Ovary (tissue), 10 donors: ENCODE measurements around the gene KAT2B. TPM values are rescaled to one million over a fixed set of nuclear protein-coding genes. Genes with fewer than 3 reads are reported as not detected.

Experiments used
- DNase-seq, 5 donors: peaks; one replicate each; pipeline ENCODE4 v3.0.0-alpha.2; 2019 to 2020
- H3K27ac ChIP-seq, 2 donors: fragments of 200-600 bp; one replicate each; pipeline versions ENCODE4 v1.5.1 to v1.8.0; 2019 to 2022
- H3K27me3 ChIP-seq: fragments of 200-600 bp; one replicate; pipeline ENCODE4 v1.8.0; 2022
- H3K36me3 ChIP-seq: fragments of 200-600 bp; sonication (generic); one replicate; pipeline ENCODE4 v1.5.1; 2019
- H3K4me1 ChIP-seq: one replicate; pipeline ENCODE4 v1.8.1; 2013; ENCODE audit warnings: mild to moderate bottlenecking, moderate library complexity; ENCODE audit not compliant: insufficient read depth
- H3K4me3 ChIP-seq: fragments of 200-600 bp; sonication (generic); one replicate; pipeline ENCODE4 v1.5.1; 2017
- H3K9me3 ChIP-seq, 2 donors: fragments of 200-600 bp in 1 of 2; sonication (generic) in 1 of 2; one replicate each; pipeline versions ENCODE4 v1.5.1 to v1.8.1; 2013 to 2019; ENCODE audit warnings: mild to moderate bottlenecking in 1 of 2, moderate library complexity in 1 of 2
- CTCF ChIP-seq, 3 donors: fragments of 450-650 bp in 2 of 3; fragments of 200-600 bp in 1 of 3; IDR thresholded peaks; one replicate each; pipeline versions ENCODE4 v1.5.1 to v1.8.0; 2016 to 2022; ENCODE audit warnings: antibody characterized with exemption in 3 of 3, mild to moderate bottlenecking in 1 of 3
- EP300 ChIP-seq: sonication (generic); formaldehyde crosslinking; IDR thresholded peaks from one replicate; pipeline ENCODE4 v1.6.1; 2017; ENCODE audit warnings: antibody characterized with exemption
- POLR2A ChIP-seq: fragments of 450-650 bp; IDR thresholded peaks from one replicate; pipeline ENCODE4 v1.6.1; 2017; ENCODE audit warnings: antibody characterized with exemption, mild to moderate bottlenecking, moderate library complexity
- WGBS, 3 donors: extraction: QIAGEN DNeasy Blood & Tissue Kit in 1 of 3; methylation state at CpG; one replicate each; pipeline versions ENCODE4 v1.1.5 to v1.1.7; 2013 to 2017; 5-methylcytosine and 5-hydroxymethylcytosine counted together
- intact Hi-C, 4 donors: fragments of 100-400 bp; cut with DNase I; formaldehyde crosslinking; loops; one replicate each; pipeline versions ENCODE4 v1.11.0 to v1.15.1; 2022 to 2023
- long read RNA-seq, 3 donors: library from polyadenylated mRNA in 2 of 3; unstranded in 2 of 3; transcript quantifications; one replicate each; pipeline ENCODE4 v2.0.0 and lab custom pipeline, GENCODE V29; 2021 to 2026
- polyA plus RNA-seq, 2 donors: library from polyadenylated mRNA; stranded (reverse); fragments of 200-250 nt in 1 of 2; fragments of 350-450 nt in 1 of 2; fragmentation: Illumina TruSeq in 1 of 2; extraction: RNeasy Lipid Tissue Mini Kit (QIAGEN cat#74804) in 1 of 2; gene quantifications; one replicate each; pipeline ENCODE4 v1.2.3, GENCODE V29; 2013 to 2014
- total RNA-seq, 7 donors: library from RNA; depleted of rRNA in 2 of 7; stranded (reverse); fragments of >200 nt in 2 of 7; fragmentation: NEBNext Ultra II Directional in 3 of 7; extraction: Animal tissue kit (Norgen Biotek cat#: 25700) in 3 of 7; gene quantifications; one replicate each; pipeline versions ENCODE4 v1.1.0 to v1.2.4, GENCODE V29; 2016 to 2023
- donor health status: DM: no; HTN: no; CAD: no; lungs with moderate emphysema.
- donor health status: DM: no; HTN: no; CAD: no.
- donor health status: Bipolar disorder and iron deficiency.
- donor health status: DM: yes; HTN: yes; CAD: no.
- donor health status: DM: no; HTN: no; CAD: no.
- donor health status: DM: yes; HTN: yes; CAD: no.

The KAT2B gene
- total RNA-seq (10 to 100 TPM; 31.4 to 49.3 (median 36.9) TPM), polyA plus RNA-seq (10 to 100 TPM; 15.1 to 26.1 TPM)
- long read RNA-seq, donor 1, partial matches to known transcripts = 6 of 12 reads
- long read RNA-seq, donor 1, other reads (novel, unspliced or antisense) = 4 of 12 reads
- long read RNA-seq, donor 2 = 0 reads
- long read RNA-seq, donor 3, full-length matches to known transcripts = 20 of 30 reads
- long read RNA-seq, donor 3, partial matches to known transcripts = 3 of 30 reads
- long read RNA-seq, donor 3, other reads (novel, unspliced or antisense) = 7 of 30 reads

- 0 to 1% (median 0%) methylated on average over 35 to 56 of the region's 75 CpGs for WGBS, 3 donors
- Histone ChIP-seq H3K36me3 (no peaks in the 10 kb centered on the region), H3K9me3 (no peaks in the 10 kb centered on the region), H3K4me1 (peaks cover 6% of the 10 kb centered on the region), H3K4me3 (peak within 1 kb of the TSS; percentile 70), H3K27ac (peak within 1 kb of the TSS; percentile 97 to 99), H3K27me3 (no peaks in the 10 kb centered on the region)
- TF ChIP-seq POLR2A (peak; percentile 24), CTCF (IDR thresholded peaks at IDR 0.05) (peak; percentile 60 to 69 (median 67)), EP300 (no peak)
- DNase-seq = peak; percentile 84 to 89 (median 87)
- intact Hi-C loops = loop anchor here in 3 of 4 donors (1.0 to 10.0 kb wide), 5 partner anchors 93 to 147 kb away; partner anchors contain the start of genes RAB5A (in 3 of the 3) and SGO1 (in 2 of the 3)
Measured at GRCh38 chr3:20039765-20040547, at the start of gene KAT2B. Gene KAT2B (plus strand): TSS chr3:20040446. CDS start chr3:20040478, 32 bp downstream.

GRCh38 chr3:19994796-19995195, 45.5 kb upstream of the KAT2B start:
- Histone ChIP-seq H3K27ac (no peak overlapping the region), H3K27me3 (no peaks in the 10 kb centered on the region), H3K4me1 (no peaks in the 10 kb centered on the region), H3K9me3 (no peaks in the 10 kb centered on the region), H3K36me3 (no peaks in the 10 kb centered on the region), H3K4me3 (no peak overlapping the region)
- intact Hi-C loops = no loop called here
- WGBS, 3 donors = 74 to 87% (median 79%) methylated on average over 2 of the region's 2 CpGs
- DNase-seq = no peak
- TF ChIP-seq POLR2A (no peak), CTCF (IDR thresholded peaks at IDR 0.05) (no peak), EP300 (no peak)

- Histone ChIP-seq H3K4me1 (no peaks in the 10 kb centered on the region), H3K4me3 (no peak overlapping the region), H3K27ac (no peak overlapping the region), H3K9me3 (no peaks in the 10 kb centered on the region), H3K36me3 (no peaks in the 10 kb centered on the region), H3K27me3 (no peaks in the 10 kb centered on the region)
- intact Hi-C loops = no loop called here
- WGBS, 3 donors = 92 to 96% (median 93%) methylated on average over 4 of the region's 4 CpGs
- TF ChIP-seq POLR2A (no peak), CTCF (IDR thresholded peaks at IDR 0.05) (no peak), EP300 (no peak)
- no peak for DNase-seq
Measured at GRCh38 chr3:19997502-19997901, 42.7 kb upstream of the KAT2B start.

DNA sequence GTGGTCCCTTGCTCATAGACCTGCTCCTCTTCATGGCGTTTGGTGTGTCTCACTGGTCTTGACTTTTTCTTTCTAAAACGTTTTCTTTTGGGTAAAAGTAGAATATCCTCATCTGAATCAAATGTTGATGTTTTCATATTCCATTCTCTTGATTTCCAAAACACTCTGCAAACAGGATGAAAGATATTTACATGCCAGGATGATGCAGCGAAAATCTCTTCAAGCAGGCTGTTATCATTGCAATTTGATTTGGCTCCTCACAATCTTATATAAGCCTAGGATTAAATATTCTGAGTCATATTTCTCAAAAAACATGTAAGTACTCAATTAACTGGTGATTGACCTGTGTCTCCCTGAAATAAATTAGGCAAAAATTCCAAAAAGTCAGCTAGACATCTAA, 38.3 kb upstream of the KAT2B start:
- WGBS, 3 donors = 13 to 39% (median 15%) methylated on average over 3 of the region's 3 CpGs
- Histone ChIP-seq H3K36me3 (no peaks in the 10 kb centered on the region), H3K4me3 (no peak overlapping the region), H3K4me1 (no peaks in the 10 kb centered on the region), H3K9me3 (no peaks in the 10 kb centered on the region), H3K27me3 (no peaks in the 10 kb centered on the region), H3K27ac (no peak overlapping the region)
- DNase-seq = no peak
- intact Hi-C loops = no loop called here
- TF ChIP-seq CTCF (IDR thresholded peaks at IDR 0.05) = no peak
- TF ChIP-seq POLR2A = no peak
- no peak for TF ChIP-seq EP300
